Upper lobe of left lung (tissue), 4 donors: Measurements from ENCODE around the gene PROX1.

Experiments used
- POLR2A ChIP-seq, 4 donors: fragments of 450-650 bp; IDR thresholded peaks; one replicate each; pipeline ENCODE4 v1.5.1; 2016 to 2017; ENCODE audit warnings: antibody characterized with exemption in 4 of 4, mild to moderate bottlenecking in 2 of 4
- POLR2AphosphoS5 ChIP-seq, 2 donors: sonication (generic); formaldehyde crosslinking; IDR thresholded peaks; one replicate each; pipeline ENCODE4 v1.5.1; 2017; ENCODE audit warnings: antibody characterized with exemption in 2 of 2
- TF ChIP-seq, protein P1 (sequence below), 6 experiments: fragments of 450-650 bp in 4 of 6; fragments of 200-600 bp in 2 of 6; sonication (generic) in 2 of 6; IDR thresholded peaks; one replicate each; pipeline ENCODE4 v1.5.1; 2016 to 2019; ENCODE audit warnings: antibody characterized with exemption in 6 of 6

DNA sequence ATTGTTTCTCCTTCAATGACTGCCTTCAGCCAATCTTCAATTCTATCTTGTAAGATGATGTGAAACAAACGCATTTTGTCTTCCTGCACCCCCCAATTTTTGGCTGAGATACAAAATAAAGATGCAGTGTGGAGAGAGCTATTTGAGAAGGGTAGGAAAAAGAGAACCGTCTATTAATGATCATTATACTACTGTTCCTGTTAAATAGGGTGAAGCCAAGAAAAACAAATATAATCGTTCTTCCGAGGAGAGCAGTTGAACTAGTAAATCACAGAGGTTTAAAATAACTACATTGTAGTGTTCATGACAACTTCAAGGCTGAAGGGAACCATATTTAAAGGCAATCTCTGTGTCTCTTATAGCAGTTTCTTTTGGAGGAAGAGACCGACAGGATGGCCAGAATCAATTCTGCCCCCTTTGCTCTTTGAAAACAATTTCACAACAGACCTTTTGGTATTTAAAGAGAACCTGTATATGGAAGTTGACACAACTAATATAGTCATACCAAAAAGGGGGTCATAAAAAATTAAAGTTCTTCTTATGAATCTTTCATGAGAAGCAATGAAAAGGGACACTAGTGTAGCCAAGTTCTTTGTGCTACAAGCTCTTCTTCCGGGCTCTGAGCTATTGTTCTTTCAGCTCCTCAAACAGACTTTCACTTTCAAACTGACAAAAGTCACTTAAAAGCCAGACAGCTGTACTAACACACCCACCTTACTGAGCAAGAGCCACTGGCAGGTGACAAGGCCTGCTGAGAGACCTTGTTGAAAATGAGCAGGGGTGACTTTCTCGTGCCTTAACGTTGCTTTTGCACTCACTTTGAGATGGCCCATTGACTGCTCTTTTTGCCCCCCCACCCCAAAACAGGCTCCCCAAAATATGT, 30.9 kb downstream of the PROX1 start:
- TF ChIP-seq, protein P1, sequence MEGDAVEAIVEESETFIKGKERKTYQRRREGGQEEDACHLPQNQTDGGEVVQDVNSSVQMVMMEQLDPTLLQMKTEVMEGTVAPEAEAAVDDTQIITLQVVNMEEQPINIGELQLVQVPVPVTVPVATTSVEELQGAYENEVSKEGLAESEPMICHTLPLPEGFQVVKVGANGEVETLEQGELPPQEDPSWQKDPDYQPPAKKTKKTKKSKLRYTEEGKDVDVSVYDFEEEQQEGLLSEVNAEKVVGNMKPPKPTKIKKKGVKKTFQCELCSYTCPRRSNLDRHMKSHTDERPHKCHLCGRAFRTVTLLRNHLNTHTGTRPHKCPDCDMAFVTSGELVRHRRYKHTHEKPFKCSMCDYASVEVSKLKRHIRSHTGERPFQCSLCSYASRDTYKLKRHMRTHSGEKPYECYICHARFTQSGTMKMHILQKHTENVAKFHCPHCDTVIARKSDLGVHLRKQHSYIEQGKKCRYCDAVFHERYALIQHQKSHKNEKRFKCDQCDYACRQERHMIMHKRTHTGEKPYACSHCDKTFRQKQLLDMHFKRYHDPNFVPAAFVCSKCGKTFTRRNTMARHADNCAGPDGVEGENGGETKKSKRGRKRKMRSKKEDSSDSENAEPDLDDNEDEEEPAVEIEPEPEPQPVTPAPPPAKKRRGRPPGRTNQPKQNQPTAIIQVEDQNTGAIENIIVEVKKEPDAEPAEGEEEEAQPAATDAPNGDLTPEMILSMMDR (IDR thresholded peaks at IDR 0.05), result no peak
- TF ChIP-seq POLR2AphosphoS5 (IDR thresholded peaks at IDR 0.05) (no peak), POLR2A (IDR thresholded peaks at IDR 0.05) (no peak)
